HL-60 (cell line): ENCODE measurements around the gene OTX2.

Experiments
- GABPA ChIP-seq: IDR thresholded peaks from 2 replicates; pipeline ENCODE4 v1.6.1; 2012; ENCODE audit warnings: low read depth
- POLR2AphosphoS5 ChIP-seq: IDR thresholded peaks from 2 replicates; pipeline ENCODE4 v1.6.1; 2012; ENCODE audit warnings: low read depth
- SPI1 ChIP-seq: IDR thresholded peaks from 2 replicates; pipeline ENCODE4 v1.6.1; 2012; ENCODE audit warnings: low read depth, mild to moderate bottlenecking, borderline replicate concordance
- TF ChIP-seq, protein P1 (sequence below): IDR thresholded peaks from one replicate; pipeline ENCODE4 v1.5.1; 2011; ENCODE audit warnings: low read length, control low read depth, inconsistent platforms; ENCODE audit not compliant: insufficient read depth
- TF ChIP-seq, protein P2 (sequence below): IDR thresholded peaks from 2 replicates; pipeline ENCODE4 v1.6.1; 2012; ENCODE audit warnings: low read depth; ENCODE audit not compliant: insufficient replicate concordance

DNA sequence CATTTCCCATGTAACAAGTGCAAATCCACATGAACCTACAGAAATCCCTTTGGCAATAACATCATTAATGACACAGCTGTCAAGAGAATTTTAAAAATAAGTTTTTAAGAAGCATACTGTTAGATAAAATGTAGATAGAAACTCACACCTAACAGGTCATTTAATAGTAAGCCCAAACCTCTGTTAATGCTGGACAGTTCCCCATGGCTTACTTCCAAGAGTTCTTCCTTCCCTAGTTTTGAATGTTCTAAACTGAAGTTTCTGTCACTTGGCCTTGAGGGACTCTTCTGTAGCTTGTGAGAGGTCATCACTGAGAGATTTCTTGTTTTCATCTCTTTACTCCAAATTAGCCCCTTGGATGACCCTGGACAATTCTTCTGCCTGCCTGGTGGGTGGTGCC is 22.7 kb downstream of the OTX2 start:
- TF ChIP-seq, protein P1, sequence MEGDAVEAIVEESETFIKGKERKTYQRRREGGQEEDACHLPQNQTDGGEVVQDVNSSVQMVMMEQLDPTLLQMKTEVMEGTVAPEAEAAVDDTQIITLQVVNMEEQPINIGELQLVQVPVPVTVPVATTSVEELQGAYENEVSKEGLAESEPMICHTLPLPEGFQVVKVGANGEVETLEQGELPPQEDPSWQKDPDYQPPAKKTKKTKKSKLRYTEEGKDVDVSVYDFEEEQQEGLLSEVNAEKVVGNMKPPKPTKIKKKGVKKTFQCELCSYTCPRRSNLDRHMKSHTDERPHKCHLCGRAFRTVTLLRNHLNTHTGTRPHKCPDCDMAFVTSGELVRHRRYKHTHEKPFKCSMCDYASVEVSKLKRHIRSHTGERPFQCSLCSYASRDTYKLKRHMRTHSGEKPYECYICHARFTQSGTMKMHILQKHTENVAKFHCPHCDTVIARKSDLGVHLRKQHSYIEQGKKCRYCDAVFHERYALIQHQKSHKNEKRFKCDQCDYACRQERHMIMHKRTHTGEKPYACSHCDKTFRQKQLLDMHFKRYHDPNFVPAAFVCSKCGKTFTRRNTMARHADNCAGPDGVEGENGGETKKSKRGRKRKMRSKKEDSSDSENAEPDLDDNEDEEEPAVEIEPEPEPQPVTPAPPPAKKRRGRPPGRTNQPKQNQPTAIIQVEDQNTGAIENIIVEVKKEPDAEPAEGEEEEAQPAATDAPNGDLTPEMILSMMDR, result no peak
- TF ChIP-seq, protein P2, sequence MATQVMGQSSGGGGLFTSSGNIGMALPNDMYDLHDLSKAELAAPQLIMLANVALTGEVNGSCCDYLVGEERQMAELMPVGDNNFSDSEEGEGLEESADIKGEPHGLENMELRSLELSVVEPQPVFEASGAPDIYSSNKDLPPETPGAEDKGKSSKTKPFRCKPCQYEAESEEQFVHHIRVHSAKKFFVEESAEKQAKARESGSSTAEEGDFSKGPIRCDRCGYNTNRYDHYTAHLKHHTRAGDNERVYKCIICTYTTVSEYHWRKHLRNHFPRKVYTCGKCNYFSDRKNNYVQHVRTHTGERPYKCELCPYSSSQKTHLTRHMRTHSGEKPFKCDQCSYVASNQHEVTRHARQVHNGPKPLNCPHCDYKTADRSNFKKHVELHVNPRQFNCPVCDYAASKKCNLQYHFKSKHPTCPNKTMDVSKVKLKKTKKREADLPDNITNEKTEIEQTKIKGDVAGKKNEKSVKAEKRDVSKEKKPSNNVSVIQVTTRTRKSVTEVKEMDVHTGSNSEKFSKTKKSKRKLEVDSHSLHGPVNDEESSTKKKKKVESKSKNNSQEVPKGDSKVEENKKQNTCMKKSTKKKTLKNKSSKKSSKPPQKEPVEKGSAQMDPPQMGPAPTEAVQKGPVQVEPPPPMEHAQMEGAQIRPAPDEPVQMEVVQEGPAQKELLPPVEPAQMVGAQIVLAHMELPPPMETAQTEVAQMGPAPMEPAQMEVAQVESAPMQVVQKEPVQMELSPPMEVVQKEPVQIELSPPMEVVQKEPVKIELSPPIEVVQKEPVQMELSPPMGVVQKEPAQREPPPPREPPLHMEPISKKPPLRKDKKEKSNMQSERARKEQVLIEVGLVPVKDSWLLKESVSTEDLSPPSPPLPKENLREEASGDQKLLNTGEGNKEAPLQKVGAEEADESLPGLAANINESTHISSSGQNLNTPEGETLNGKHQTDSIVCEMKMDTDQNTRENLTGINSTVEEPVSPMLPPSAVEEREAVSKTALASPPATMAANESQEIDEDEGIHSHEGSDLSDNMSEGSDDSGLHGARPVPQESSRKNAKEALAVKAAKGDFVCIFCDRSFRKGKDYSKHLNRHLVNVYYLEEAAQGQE, result peak; percentile 83
- no peak for TF ChIP-seq GABPA
- TF ChIP-seq POLR2AphosphoS5, result no peak
- TF ChIP-seq SPI1, result no peak
